KMS-11 (cell line): ENCODE measurements around the gene PAK6.

Experiments used
- H2AFZ ChIP-seq: fragments of 200-600 bp; sonication (generic); 2 replicates; pipeline ENCODE4 v1.6.1; 2016; ENCODE audit warnings: antibody characterized with exemption, mixed run types, low read depth
- H3K27ac ChIP-seq: fragments of 200-600 bp; sonication (generic); 2 replicates; pipeline ENCODE4 v1.6.1; 2016; ENCODE audit warnings: mild to moderate bottlenecking, mixed run types
- H3K27me3 ChIP-seq: fragments of 200-600 bp; sonication (generic); 2 replicates; pipeline ENCODE4 v1.6.1; 2017; ENCODE audit warnings: mild to moderate bottlenecking, low read depth, mixed run types, moderate library complexity; ENCODE audit not compliant: insufficient read depth
- H3K36me3 ChIP-seq: fragments of 200-600 bp; sonication (generic); 2 replicates; pipeline ENCODE4 v1.6.1; 2017; ENCODE audit warnings: mild to moderate bottlenecking, mixed run types; ENCODE audit not compliant: insufficient read depth
- H3K4me1 ChIP-seq: fragments of 200-600 bp; sonication (generic); 2 replicates; pipeline ENCODE4 v1.6.1; 2016; ENCODE audit warnings: mild to moderate bottlenecking, low read depth, mixed run types; ENCODE audit not compliant: poor library complexity, severe bottlenecking
- H3K4me2 ChIP-seq: fragments of 200-600 bp; sonication (generic); 2 replicates; pipeline ENCODE4 v1.7.0; 2016; ENCODE audit warnings: mild to moderate bottlenecking, mixed run types
- H3K4me3 ChIP-seq: fragments of 200-600 bp; sonication (generic); IDR thresholded peaks from 2 replicates; pipeline ENCODE4 v1.6.1; 2017; ENCODE audit warnings: low read depth, low read length, mixed read lengths; ENCODE audit not compliant: insufficient read depth
- H3K79me2 ChIP-seq: fragments of 200-600 bp; sonication (generic); 2 replicates; pipeline ENCODE4 v1.6.1; 2016; ENCODE audit warnings: low read depth, mixed run types; ENCODE audit not compliant: insufficient read depth
- H3K9ac ChIP-seq: fragments of 200-600 bp; sonication (generic); 2 replicates; pipeline ENCODE4 v1.6.1; 2016; ENCODE audit warnings: mild to moderate bottlenecking, mixed run types
- H4K20me1 ChIP-seq: fragments of 200-600 bp; sonication (generic); 2 replicates; pipeline ENCODE4 v1.6.1; 2016; ENCODE audit warnings: mild to moderate bottlenecking, mixed run types; ENCODE audit not compliant: insufficient read depth
- TF ChIP-seq, protein P1 (sequence below): fragments of 200-600 bp; sonication (generic); conservative IDR thresholded peaks from 2 replicates; pipeline ENCODE4 v1.6.1; 2017; ENCODE audit warnings: low read depth, mild to moderate bottlenecking, antibody characterized with exemption, low read length, moderate library complexity, mixed read lengths

PAK6 gene

DNA sequence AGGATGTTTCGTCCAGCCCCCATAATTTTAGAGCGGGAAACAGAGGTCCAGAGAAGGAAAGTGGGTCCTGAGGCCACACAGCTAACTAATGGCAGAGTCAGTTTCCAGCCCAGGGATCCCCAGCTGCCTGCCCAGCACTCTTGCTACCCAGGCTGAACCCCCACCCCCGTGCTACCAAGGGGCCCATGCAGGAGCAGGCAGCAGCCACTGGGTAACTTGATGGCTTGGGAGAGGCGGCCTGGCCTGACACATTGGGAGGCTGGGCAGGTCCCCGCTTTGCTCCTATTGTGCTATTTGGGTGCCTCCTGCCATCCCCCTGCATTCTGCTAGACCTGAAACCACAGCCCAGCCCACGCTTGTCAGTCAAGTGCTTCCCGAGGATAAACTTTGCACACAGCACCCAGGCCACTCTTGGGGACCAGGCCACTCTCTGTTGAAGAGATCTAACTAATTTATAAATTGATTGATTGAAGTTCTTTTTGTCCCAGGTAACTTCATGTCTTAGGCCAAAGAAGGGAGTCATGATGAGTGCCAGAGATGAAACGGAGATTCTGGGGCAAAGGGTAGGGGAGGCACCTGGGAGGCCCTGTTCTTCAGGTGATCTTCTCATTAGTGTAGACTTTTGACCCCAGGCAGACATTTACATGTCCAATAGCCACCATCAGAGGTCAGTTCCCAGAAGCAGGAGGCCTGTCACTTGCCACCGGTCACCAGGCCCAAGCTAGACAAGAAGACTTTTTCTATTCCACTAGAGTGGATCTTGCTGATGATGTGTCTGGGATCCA lies 7.0 kb downstream of the PAK6 start:
- Histone ChIP-seq H3K4me3 (no peak overlapping the region), H3K36me3 (no peaks in the 10 kb centered on the region), H4K20me1 (no peaks in the 10 kb centered on the region), H3K9ac (no peak overlapping the region), H3K4me2 (no peak overlapping the region), H2AFZ (no peak overlapping the region), H3K79me2 (no peaks in the 10 kb centered on the region), H3K27ac (no peak overlapping the region), H3K4me1 (no peaks in the 10 kb centered on the region), H3K27me3 (no peaks in the 10 kb centered on the region; the same call in 1 of the 2 replicates)
- TF ChIP-seq, protein P1, sequence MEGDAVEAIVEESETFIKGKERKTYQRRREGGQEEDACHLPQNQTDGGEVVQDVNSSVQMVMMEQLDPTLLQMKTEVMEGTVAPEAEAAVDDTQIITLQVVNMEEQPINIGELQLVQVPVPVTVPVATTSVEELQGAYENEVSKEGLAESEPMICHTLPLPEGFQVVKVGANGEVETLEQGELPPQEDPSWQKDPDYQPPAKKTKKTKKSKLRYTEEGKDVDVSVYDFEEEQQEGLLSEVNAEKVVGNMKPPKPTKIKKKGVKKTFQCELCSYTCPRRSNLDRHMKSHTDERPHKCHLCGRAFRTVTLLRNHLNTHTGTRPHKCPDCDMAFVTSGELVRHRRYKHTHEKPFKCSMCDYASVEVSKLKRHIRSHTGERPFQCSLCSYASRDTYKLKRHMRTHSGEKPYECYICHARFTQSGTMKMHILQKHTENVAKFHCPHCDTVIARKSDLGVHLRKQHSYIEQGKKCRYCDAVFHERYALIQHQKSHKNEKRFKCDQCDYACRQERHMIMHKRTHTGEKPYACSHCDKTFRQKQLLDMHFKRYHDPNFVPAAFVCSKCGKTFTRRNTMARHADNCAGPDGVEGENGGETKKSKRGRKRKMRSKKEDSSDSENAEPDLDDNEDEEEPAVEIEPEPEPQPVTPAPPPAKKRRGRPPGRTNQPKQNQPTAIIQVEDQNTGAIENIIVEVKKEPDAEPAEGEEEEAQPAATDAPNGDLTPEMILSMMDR: no peak

DNA sequence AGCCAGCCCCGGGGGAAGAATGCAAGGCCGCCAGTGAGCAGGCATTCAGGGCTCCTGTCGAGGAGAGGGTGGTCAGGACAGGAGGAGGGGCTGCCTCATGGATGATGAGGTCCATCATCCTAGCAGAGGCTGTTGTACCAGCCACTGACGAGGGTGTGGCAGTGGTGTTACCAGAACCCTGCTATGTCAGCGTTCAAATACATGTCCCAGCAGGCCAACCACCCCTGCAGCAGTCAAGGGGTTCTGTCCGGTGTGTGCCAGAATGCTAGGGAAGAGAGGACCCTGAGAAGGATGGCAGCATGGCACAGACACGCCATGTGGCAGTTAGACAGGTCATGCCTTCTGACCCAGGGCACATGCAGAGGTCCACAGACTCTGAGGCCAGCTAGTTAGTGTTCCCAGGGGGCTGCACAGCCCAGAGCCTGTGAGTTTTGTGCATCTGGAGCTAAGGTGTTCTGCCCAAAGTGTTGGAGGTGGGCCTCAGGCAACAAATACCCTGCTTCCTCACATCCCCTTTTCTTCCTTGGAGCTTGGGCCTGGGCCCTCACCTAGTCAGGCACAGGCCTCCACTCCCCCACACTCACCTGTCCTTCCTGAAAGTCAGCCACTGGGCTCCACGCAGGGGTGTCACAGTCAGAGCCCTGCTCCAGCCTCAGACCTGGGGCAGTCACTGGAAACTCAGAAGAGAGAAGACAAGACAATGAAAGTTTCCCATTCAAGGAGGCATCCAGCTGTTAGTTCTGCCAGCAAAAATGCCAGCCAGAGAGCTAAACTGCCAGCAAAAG lies 7.8 kb downstream of the PAK6 start:
- Histone ChIP-seq H3K4me3 (no peak overlapping the region), H3K9ac (no peak overlapping the region), H3K4me1 (no peaks in the 10 kb centered on the region), H3K79me2 (no peaks in the 10 kb centered on the region), H4K20me1 (no peaks in the 10 kb centered on the region), H3K27ac (no peak overlapping the region), H3K36me3 (no peaks in the 10 kb centered on the region), H2AFZ (no peak overlapping the region), H3K4me2 (no peak overlapping the region), H3K27me3 (no peaks in the 10 kb centered on the region; the same call in 1 of the 2 replicates)
- TF ChIP-seq, protein P1: no peak

GRCh38 chr15:40247406-40247971 lies 8.6 kb downstream of the PAK6 start:
- Histone ChIP-seq H3K27me3 (no peaks in the 10 kb centered on the region; the same call in 1 of the 2 replicates), H3K4me1 (no peaks in the 10 kb centered on the region), H3K9ac (no peak overlapping the region), H3K79me2 (no peaks in the 10 kb centered on the region), H4K20me1 (no peaks in the 10 kb centered on the region), H2AFZ (no peak overlapping the region), H3K27ac (no peak overlapping the region), H3K4me2 (no peak overlapping the region), H3K4me3 (no peak overlapping the region), H3K36me3 (no peaks in the 10 kb centered on the region)
- TF ChIP-seq, protein P1: no peak

GRCh38 chr15:40248006-40248783 lies 9.3 kb downstream of the PAK6 start:
- Histone ChIP-seq H3K27ac (no peak overlapping the region), H4K20me1 (no peaks in the 10 kb centered on the region), H3K79me2 (no peaks in the 10 kb centered on the region), H3K4me3 (no peak overlapping the region), H3K9ac (no peak overlapping the region), H3K4me1 (no peaks in the 10 kb centered on the region), H3K4me2 (no peak overlapping the region), H2AFZ (no peak overlapping the region), H3K27me3 (no peaks in the 10 kb centered on the region; the same call in none of the 2 replicates), H3K36me3 (no peaks in the 10 kb centered on the region)
- TF ChIP-seq, protein P1: no peak
